OCI-LY1 (cell line): ENCODE data around the gene SGCD.

ENCODE experiments used
- H2AFZ ChIP-seq: fragments of 200-600 bp; sonication (generic), shearing (Covaris generic); 2 replicates; pipeline ENCODE4 v1.6.0; 2014; ENCODE audit warnings: antibody characterized with exemption, mild to moderate bottlenecking, low read length
- H3F3A ChIP-seq: fragments of 200-600 bp; sonication (generic), shearing (Covaris generic); 2 replicates; pipeline ENCODE4 v1.6.0; 2014; ENCODE audit warnings: mild to moderate bottlenecking, antibody characterized with exemption, low read length, moderate library complexity; ENCODE audit not compliant: insufficient read depth
- H3K27ac ChIP-seq: fragments of 200-600 bp; sonication (generic); 2 replicates; pipeline ENCODE4 v1.5.1; 2014; ENCODE audit warnings: low read length, mixed run types, mild to moderate bottlenecking, low read depth; ENCODE audit not compliant: poor library complexity, severe bottlenecking
- H3K27me3 ChIP-seq: fragments of 200-600 bp; sonication (generic); 2 replicates; pipeline ENCODE4 v1.6.0; 2014; ENCODE audit warnings: antibody characterized with exemption, mild to moderate bottlenecking, low read length, moderate library complexity; ENCODE audit not compliant: insufficient read depth
- H3K36me3 ChIP-seq: fragments of 200-600 bp; sonication (generic); 2 replicates; pipeline ENCODE4 v1.6.1; 2014; ENCODE audit warnings: mild to moderate bottlenecking, antibody characterized with exemption, low read length, moderate library complexity, mixed read lengths; ENCODE audit not compliant: insufficient read depth
- H3K4me1 ChIP-seq: fragments of 200-600 bp; sonication (generic); 2 replicates; pipeline ENCODE4 v1.5.1; 2014; ENCODE audit warnings: mild to moderate bottlenecking, low read length, moderate library complexity; ENCODE audit not compliant: insufficient read depth, severe bottlenecking
- H3K4me2 ChIP-seq: fragments of 200-600 bp; sonication (generic), shearing (Covaris generic); 2 replicates; pipeline ENCODE4 v1.6.1; 2014; ENCODE audit warnings: low read length
- H3K4me3 ChIP-seq: fragments of 200-600 bp; sonication (generic); 2 replicates; pipeline ENCODE4 v1.5.1; 2014; ENCODE audit warnings: low read length, low read depth, mild to moderate bottlenecking, mixed read lengths; ENCODE audit not compliant: poor library complexity, severe bottlenecking
- H3K79me2 ChIP-seq: fragments of 200-600 bp; shearing (Covaris generic); 2 replicates; pipeline ENCODE4 v1.6.1; 2016; ENCODE audit warnings: mixed run types, low read length, mixed read lengths; ENCODE audit not compliant: insufficient read depth
- H3K9ac ChIP-seq: fragments of 200-600 bp; sonication (generic), shearing (Covaris generic); 2 replicates; pipeline ENCODE4 v1.6.1; 2014; ENCODE audit warnings: mild to moderate bottlenecking, low read length, mixed read lengths
- H3K9me2 ChIP-seq: fragments of 200-600 bp; sonication (generic), shearing (Covaris generic); 2 replicates; pipeline ENCODE4 v1.6.1; 2014; ENCODE audit warnings: low read depth, mild to moderate bottlenecking, low read length, mixed read lengths
- H3K9me3 ChIP-seq: fragments of 200-600 bp; shearing (Covaris generic); 2 replicates; pipeline ENCODE4 v1.6.1; 2014; ENCODE audit warnings: low read length, mixed read lengths
- H4K20me1 ChIP-seq: fragments of 200-600 bp; sonication (generic), shearing (Covaris generic); 2 replicates; pipeline ENCODE4 v1.6.0; 2016; ENCODE audit warnings: mild to moderate bottlenecking, low read length; ENCODE audit not compliant: insufficient read depth
- CTCF ChIP-seq: fragments of 200-600 bp; sonication (generic), shearing (Covaris generic); IDR thresholded peaks from 2 replicates; pipeline ENCODE4 v1.5.1; 2017; ENCODE audit warnings: mild to moderate bottlenecking, antibody characterized with exemption, low read length, moderate library complexity, mixed read lengths
- EZH2 ChIP-seq: fragments of 200-600 bp; sonication (generic), shearing (Covaris generic); IDR thresholded peaks from 2 replicates; pipeline ENCODE4 v1.8.0; 2017; ENCODE audit warnings: borderline replicate concordance, mixed run types, mild to moderate bottlenecking, antibody characterized with exemption, low read length, moderate library complexity, mixed read lengths

Gene SGCD

GRCh38 chr5:156556666-156557406 lies 229.9 kb downstream of the SGCD start:
- no peak overlapping the region for H3K4me3 ChIP-seq
- no peaks in the 10 kb centered on the region for H3K27me3 ChIP-seq
- H3K27ac ChIP-seq = no peak overlapping the region
- no peaks in the 10 kb centered on the region for H3K9me2 ChIP-seq
- TF ChIP-seq EZH2 (no peak), CTCF (no peak)
- H3K4me2 ChIP-seq = no peak overlapping the region
- H2AFZ ChIP-seq = no peak overlapping the region
- H3K79me2 ChIP-seq = no peaks in the 10 kb centered on the region
- no peaks in the 10 kb centered on the region for H3K9me3 ChIP-seq
- H3K9ac ChIP-seq = no peak overlapping the region
- H3F3A ChIP-seq = no peaks in the 10 kb centered on the region
- H3K36me3 ChIP-seq = no peaks in the 10 kb centered on the region
- no peaks in the 10 kb centered on the region for H3K4me1 ChIP-seq
- no peaks in the 10 kb centered on the region for H4K20me1 ChIP-seq

- Histone ChIP-seq H3K9me3 (no peaks in the 10 kb centered on the region), H3K9me2 (no peaks in the 10 kb centered on the region), H2AFZ (no peak overlapping the region), H3K9ac (no peak overlapping the region), H3K36me3 (no peaks in the 10 kb centered on the region), H4K20me1 (no peaks in the 10 kb centered on the region), H3K4me2 (no peak overlapping the region), H3K4me1 (no peaks in the 10 kb centered on the region), H3K79me2 (no peaks in the 10 kb centered on the region), H3K4me3 (no peak overlapping the region), H3K27ac (no peak overlapping the region), H3F3A (no peaks in the 10 kb centered on the region), H3K27me3 (no peaks in the 10 kb centered on the region)
- TF ChIP-seq EZH2 = no peak
Observed at GRCh38 chr5:156560002-156560401, 233.0 kb downstream of the SGCD start.

GRCh38 chr5:156561651-156562050 lies 234.7 kb downstream of the SGCD start:
- H3K4me1 ChIP-seq = no peaks in the 10 kb centered on the region
- no peaks in the 10 kb centered on the region for H3K36me3 ChIP-seq
- no peak overlapping the region for H3K4me3 ChIP-seq
- no peak overlapping the region for H2AFZ ChIP-seq
- H3K27ac ChIP-seq = no peak overlapping the region
- H3K4me2 ChIP-seq = no peak overlapping the region
- no peaks in the 10 kb centered on the region for H3K27me3 ChIP-seq
- H3K9me3 ChIP-seq = no peaks in the 10 kb centered on the region
- TF ChIP-seq CTCF = no peak
- no peak for TF ChIP-seq EZH2
- H3K9me2 ChIP-seq = no peaks in the 10 kb centered on the region
- no peaks in the 10 kb centered on the region for H4K20me1 ChIP-seq
- no peaks in the 10 kb centered on the region for H3F3A ChIP-seq
- H3K79me2 ChIP-seq = no peaks in the 10 kb centered on the region
- H3K9ac ChIP-seq = no peak overlapping the region

GRCh38 chr5:156570615-156571014 lies 243.7 kb downstream of the SGCD start:
- no peak overlapping the region for H3K27ac ChIP-seq
- H2AFZ ChIP-seq = no peak overlapping the region
- H3K9me3 ChIP-seq = no peaks in the 10 kb centered on the region
- H3K4me2 ChIP-seq = no peak overlapping the region
- H3K27me3 ChIP-seq = no peaks in the 10 kb centered on the region
- H3K36me3 ChIP-seq = no peaks in the 10 kb centered on the region
- no peaks in the 10 kb centered on the region for H3K79me2 ChIP-seq
- no peak overlapping the region for H3K4me3 ChIP-seq
- H3K4me1 ChIP-seq = no peaks in the 10 kb centered on the region
- H4K20me1 ChIP-seq = no peaks in the 10 kb centered on the region
- H3K9ac ChIP-seq = no peak overlapping the region
- H3K9me2 ChIP-seq = no peaks in the 10 kb centered on the region
- H3F3A ChIP-seq = no peaks in the 10 kb centered on the region
- TF ChIP-seq EZH2 (no peak), CTCF (no peak)
